ENCODE measurements around the gene CAPN5. TPM values are rescaled to one million over a fixed set of nuclear protein-coding genes. Genes with fewer than 3 reads are reported as not detected.

CAPN5 gene
- total RNA-seq, 2 experiments from 2014 or later: 5.1 to 6.9 TPM

DNA sequence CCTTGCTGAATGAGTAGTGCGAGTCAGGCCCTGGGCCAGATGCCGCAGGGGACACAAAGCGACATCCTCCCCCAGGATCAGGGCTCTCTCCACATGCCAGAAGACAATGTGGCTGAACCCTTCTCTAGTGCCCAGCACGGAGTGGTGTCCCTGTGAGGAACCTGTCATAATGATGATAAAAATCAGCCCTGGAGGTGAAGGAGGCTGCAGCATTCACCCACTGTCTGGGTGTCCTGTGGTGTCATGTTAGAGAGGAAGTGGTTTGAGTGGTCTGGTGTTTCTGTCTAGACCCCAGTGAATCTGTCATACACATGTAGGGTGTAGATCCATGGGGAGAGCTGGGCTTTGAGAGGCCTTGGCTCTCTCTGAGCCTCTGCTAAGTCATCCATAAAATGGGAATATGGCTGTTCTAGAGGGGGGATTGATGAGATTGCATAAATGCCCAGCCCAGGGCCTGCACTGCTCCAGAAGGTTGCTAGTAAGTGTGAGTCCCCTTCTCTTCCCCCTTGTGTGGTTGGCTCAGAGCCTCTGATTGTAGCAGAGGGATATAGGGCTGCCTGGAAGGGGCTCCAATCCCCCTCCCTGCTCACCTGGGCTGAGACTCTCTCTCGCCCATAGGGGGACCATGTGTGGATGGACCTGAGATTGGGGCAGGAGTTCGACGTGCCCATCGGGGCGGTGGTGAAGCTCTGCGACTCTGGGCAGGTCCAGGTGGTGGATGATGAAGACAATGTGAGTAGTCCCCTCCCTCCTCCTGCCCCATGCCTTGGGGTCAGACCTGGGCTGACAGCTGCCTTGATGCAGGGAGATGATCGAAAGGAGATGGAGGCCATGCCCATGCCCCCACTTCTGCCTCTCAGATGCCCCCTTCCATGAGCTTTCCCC, 75.6 kb downstream of the CAPN5 start:
- POLR2A ChIA-PET: interaction anchor here (0.6 kb wide), 1 partner anchor 370 kb away, joined by 3 read pairs; no protein-coding TSS in a partner anchor
- Mint-ChIP-seq H3K27ac (no peak overlapping the region), H3K4me3 (no peak overlapping the region), H3K4me1 (ENCODE audit: low read depth) (peaks cover 6% of the 10 kb centered on the region), H3K36me3 (ENCODE audit: low read depth) (no peaks in the 10 kb centered on the region), H3K27me3 (peaks cover 16% of the 10 kb centered on the region), H3K9me3 (no peaks in the 10 kb centered on the region)
- H3K4me1 ChIP-seq (ENCODE audit: insufficient read depth, low read length): peaks cover 9% of the 10 kb centered on the region
- DNase-seq (peak in 1 of 14 experiments; percentile 20), ATAC-seq (ENCODE audit: poor library complexity) (peak; percentile 57)
- no peak overlapping the region for H3K4me3 ChIP-seq (ENCODE audit: low read length)
- H3K9me3 ChIP-seq (ENCODE audit: control insufficient read depth in 1 of 2, insufficient read depth in 1 of 2, low read length in 2 of 2): no peaks in the 10 kb centered on the region
- CTCF ChIA-PET: interaction anchor here (1.3 kb wide), 1 partner anchor 15 kb away, joined by 3 read pairs; no protein-coding TSS in a partner anchor
- intact Hi-C loops (cut with DNase I, micrococcal nuclease): no loop called here
- TF ChIP-seq CTCF (IDR thresholded peaks at IDR 0.05): no peak
- no peak overlapping the region for H3K27ac ChIP-seq (ENCODE audit: low read depth in 1 of 2, low read length in 2 of 2)
- no peaks in the 10 kb centered on the region for H3K27me3 ChIP-seq (ENCODE audit: control insufficient read depth in 1 of 2, insufficient read depth in 2 of 2, low read length in 2 of 2)
- no peaks in the 10 kb centered on the region for H3K36me3 ChIP-seq (ENCODE audit: insufficient read depth, low read length)

DNA sequence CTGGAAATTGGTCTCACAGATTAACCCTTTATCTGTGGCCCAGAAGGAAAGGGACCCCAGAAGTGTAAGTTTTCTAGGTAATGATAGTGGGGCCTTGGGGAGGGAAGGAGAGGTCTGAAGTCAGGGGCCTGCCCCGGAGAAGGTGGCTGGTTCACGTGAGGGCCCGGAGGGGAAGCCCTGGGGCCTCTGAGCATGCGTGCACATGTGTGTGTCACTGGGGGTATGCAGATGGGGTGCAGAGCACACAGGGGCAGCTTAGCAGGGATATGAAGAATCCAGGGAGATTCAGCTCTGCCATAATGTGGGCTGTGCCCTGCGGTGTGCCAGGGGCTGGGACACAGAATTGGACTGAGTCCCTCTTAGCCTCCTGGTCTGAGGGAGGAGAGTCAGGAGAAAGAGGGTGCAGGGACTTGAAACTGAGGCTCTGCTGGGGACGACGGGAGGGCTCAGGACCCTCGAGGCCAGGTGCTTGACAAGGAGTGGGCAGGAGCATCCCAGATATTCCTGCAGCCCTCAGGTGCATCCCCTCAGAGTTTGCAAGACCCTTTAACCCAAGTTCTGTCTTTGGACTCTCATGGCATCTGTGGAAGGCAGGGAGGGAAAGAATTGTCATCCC, 76.7 kb downstream of the CAPN5 start:
- Histone ChIP-seq H3K36me3 (ENCODE audit: insufficient read depth, low read length) (no peaks in the 10 kb centered on the region), H3K27ac (ENCODE audit: low read depth in 1 of 2, low read length in 2 of 2) (no peak overlapping the region), H3K4me3 (ENCODE audit: low read length) (no peak overlapping the region), H3K27me3 (ENCODE audit: control insufficient read depth in 1 of 2, insufficient read depth in 2 of 2, low read length in 2 of 2) (no peaks in the 10 kb centered on the region), H3K4me1 (ENCODE audit: insufficient read depth, low read length) (peaks cover 18% of the 10 kb centered on the region), H3K9me3 (ENCODE audit: control insufficient read depth in 1 of 2, insufficient read depth in 1 of 2, low read length in 2 of 2) (no peaks in the 10 kb centered on the region)
- DNase-seq (no peak), ATAC-seq (ENCODE audit: poor library complexity) (no peak)
- no peak overlapping the region for H3K4me3 Mint-ChIP-seq
- no peak for TF ChIP-seq CTCF (IDR thresholded peaks at IDR 0.05)
- H3K4me1 Mint-ChIP-seq (ENCODE audit: low read depth): peaks cover 16% of the 10 kb centered on the region
- peaks cover 16% of the 10 kb centered on the region for H3K27me3 Mint-ChIP-seq
- no peaks in the 10 kb centered on the region for H3K36me3 Mint-ChIP-seq (ENCODE audit: low read depth)
- CTCF ChIA-PET: no interaction called here
- H3K9me3 Mint-ChIP-seq: no peaks in the 10 kb centered on the region
- intact Hi-C loops (cut with DNase I, micrococcal nuclease): no loop called here
- POLR2A ChIA-PET: no interaction called here
- H3K27ac Mint-ChIP-seq: no peak overlapping the region

DNA sequence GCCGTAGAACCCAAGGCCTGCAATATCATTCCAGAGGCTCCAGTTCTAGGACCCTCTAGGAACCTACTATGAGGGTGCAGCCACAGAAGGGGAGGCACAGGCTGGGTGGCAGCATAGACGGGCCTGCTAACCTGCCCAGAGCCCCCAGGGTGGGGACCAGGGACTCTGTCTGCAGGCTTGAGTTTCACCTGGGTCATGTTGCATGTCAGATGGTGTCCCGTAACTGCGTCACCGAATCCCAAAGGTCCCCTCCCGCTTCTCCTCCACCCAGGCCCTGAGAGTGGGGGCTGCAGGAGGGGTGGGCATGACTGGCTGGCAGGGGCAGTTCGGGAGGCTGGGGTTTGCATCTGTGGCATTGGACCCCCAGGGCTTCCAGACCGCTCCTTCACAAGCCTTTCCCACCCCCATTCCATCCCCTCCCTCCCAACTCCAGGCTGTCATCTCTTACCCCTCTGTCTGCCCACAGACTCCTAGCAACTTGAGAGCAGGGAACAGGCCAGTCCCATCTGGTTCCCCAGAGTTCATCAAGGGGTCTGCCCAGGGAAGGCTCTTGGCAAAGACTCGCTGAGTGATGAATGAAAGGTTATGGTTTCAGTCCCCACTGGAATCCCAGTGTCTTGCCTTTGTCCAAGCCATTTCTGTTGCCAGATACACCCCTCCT, 77.6 kb downstream of the CAPN5 start:
- peaks cover 8% of the 10 kb centered on the region for H3K27me3 Mint-ChIP-seq
- H3K36me3 Mint-ChIP-seq (ENCODE audit: low read depth): no peaks in the 10 kb centered on the region
- H3K4me1 Mint-ChIP-seq (ENCODE audit: low read depth): peaks cover 16% of the 10 kb centered on the region
- ChIA-PET POLR2A (no interaction called here), CTCF (no interaction called here)
- DNase-seq (no peak), ATAC-seq (ENCODE audit: poor library complexity) (no peak)
- peaks cover 24% of the 10 kb centered on the region for H3K4me1 ChIP-seq (ENCODE audit: insufficient read depth, low read length)
- TF ChIP-seq CTCF (IDR thresholded peaks at IDR 0.05): no peak
- H3K27ac ChIP-seq (ENCODE audit: low read depth in 1 of 2, low read length in 2 of 2): no peak overlapping the region
- no peaks in the 10 kb centered on the region for H3K27me3 ChIP-seq (ENCODE audit: control insufficient read depth in 1 of 2, insufficient read depth in 2 of 2, low read length in 2 of 2)
- no peak overlapping the region for H3K4me3 Mint-ChIP-seq
- H3K9me3 Mint-ChIP-seq: no peaks in the 10 kb centered on the region
- no peaks in the 10 kb centered on the region for H3K9me3 ChIP-seq (ENCODE audit: control insufficient read depth in 1 of 2, insufficient read depth in 1 of 2, low read length in 2 of 2)
- H3K4me3 ChIP-seq (ENCODE audit: low read length): no peak overlapping the region
- intact Hi-C loops (cut with DNase I, micrococcal nuclease): no loop called here
- H3K27ac Mint-ChIP-seq: no peak overlapping the region
- no peaks in the 10 kb centered on the region for H3K36me3 ChIP-seq (ENCODE audit: insufficient read depth, low read length)
